H9 (cell line): ENCODE data around the gene PDLIM7. TPM values are rescaled to one million over a fixed set of nuclear protein-coding genes. Genes with fewer than 3 reads are reported as not detected.

Experiments
- DNase-seq: peaks from one replicate; pipeline ENCODE4 v3.0.0-alpha.2; 2017
- H2AFZ ChIP-seq: one replicate; pipeline ENCODE4 v1.6.1; 2013; ENCODE audit warnings: mild to moderate bottlenecking, low read length, control low read depth, moderate library complexity
- H2AK5ac ChIP-seq: 2 replicates; pipeline ENCODE4 v1.6.1; 2013; ENCODE audit warnings: low read length, control low read depth, mixed read lengths; ENCODE audit not compliant: insufficient read length
- H2BK120ac ChIP-seq: one replicate; pipeline ENCODE4 v1.6.1; 2013; ENCODE audit warnings: low read depth, mild to moderate bottlenecking, low read length, control low read depth, inconsistent platforms; ENCODE audit not compliant: poor library complexity, severe bottlenecking
- H2BK12ac ChIP-seq: 2 replicates; pipeline ENCODE4 v1.6.1; 2013; ENCODE audit warnings: low read length, control low read depth, mixed read lengths, low read depth; ENCODE audit not compliant: insufficient read length
- H2BK15ac ChIP-seq: 2 replicates; pipeline ENCODE4 v1.6.1; 2013; ENCODE audit warnings: low read depth, low read length, control low read depth
- H2BK20ac ChIP-seq: one replicate; pipeline ENCODE4 v1.6.1; 2013; ENCODE audit warnings: low read depth, mild to moderate bottlenecking, low read length, control low read depth, inconsistent platforms; ENCODE audit not compliant: poor library complexity, severe bottlenecking
- H2BK5ac ChIP-seq: 2 replicates; pipeline ENCODE4 v1.6.1; 2013; ENCODE audit warnings: low read length, control low read depth, mixed read lengths; ENCODE audit not compliant: insufficient read length
- H3K14ac ChIP-seq: 2 replicates; pipeline ENCODE4 v1.6.1; 2013; ENCODE audit warnings: low read length, control low read depth; ENCODE audit not compliant: insufficient read depth
- H3K18ac ChIP-seq: 2 replicates; pipeline ENCODE4 v1.6.1; 2013; ENCODE audit warnings: low read depth, mild to moderate bottlenecking, mixed read lengths, low read length, control low read depth; ENCODE audit not compliant: insufficient read length
- H3K23ac ChIP-seq: 2 replicates; pipeline ENCODE4 v1.6.1; 2013; ENCODE audit warnings: low read length, control low read depth, mixed read lengths, low read depth; ENCODE audit not compliant: insufficient read length
- H3K23me2 ChIP-seq: 2 replicates; pipeline ENCODE4 v1.6.1; 2013; ENCODE audit warnings: low read depth, mild to moderate bottlenecking, mixed read lengths, low read length, control low read depth; ENCODE audit not compliant: insufficient read length, poor library complexity, severe bottlenecking
- H3K27ac ChIP-seq: 2 replicates; pipeline ENCODE4 v1.5.1; 2013; ENCODE audit warnings: low read length, control low read depth, mixed read lengths, low read depth; ENCODE audit not compliant: insufficient read length
- H3K27me3 ChIP-seq: 2 replicates; pipeline ENCODE4 v1.6.1; 2013; ENCODE audit warnings: low read length, control low read depth, inconsistent platforms; ENCODE audit not compliant: insufficient read depth
- H3K4ac ChIP-seq: 2 replicates; pipeline ENCODE4 v1.6.1; 2013; ENCODE audit warnings: low read depth, mild to moderate bottlenecking, control low read depth, inconsistent platforms, low read length, moderate library complexity
- H3K4me1 ChIP-seq: 2 replicates; pipeline ENCODE4 v1.6.1; 2013; ENCODE audit warnings: low read length, control low read depth, inconsistent platforms; ENCODE audit not compliant: insufficient read depth
- H3K4me2 ChIP-seq: 2 replicates; pipeline ENCODE4 v1.6.1; 2013; ENCODE audit warnings: low read length, control low read depth, mixed read lengths; ENCODE audit not compliant: insufficient read length, insufficient read depth
- H3K56ac ChIP-seq: 2 replicates; pipeline ENCODE4 v1.6.1; 2013; ENCODE audit warnings: low read depth, mild to moderate bottlenecking, mixed read lengths, low read length, control low read depth; ENCODE audit not compliant: insufficient read length
- H3K79me1 ChIP-seq: 2 replicates; pipeline ENCODE4 v1.6.1; 2013; ENCODE audit warnings: low read depth, mild to moderate bottlenecking, moderate library complexity, low read length, control low read depth, inconsistent platforms; ENCODE audit not compliant: insufficient read depth, poor library complexity, severe bottlenecking
- H3K79me2 ChIP-seq: 2 replicates; pipeline ENCODE4 v1.6.1; 2013; ENCODE audit warnings: low read length, control low read depth, inconsistent platforms; ENCODE audit not compliant: insufficient read depth
- H3K9ac ChIP-seq: 2 replicates; pipeline ENCODE4 v1.6.1; 2013; ENCODE audit warnings: low read length, control low read depth, mixed read lengths; ENCODE audit not compliant: insufficient read length; ENCODE audit errors: extremely low read depth
- H3K9me3 ChIP-seq: one replicate; pipeline ENCODE4 v1.6.1; 2013; ENCODE audit warnings: low read depth, low read length, inconsistent platforms; ENCODE audit not compliant: control insufficient read depth
- H3T11ph ChIP-seq: one replicate; pipeline ENCODE4 v1.6.1; 2013; ENCODE audit warnings: mild to moderate bottlenecking, low read length, control low read depth, inconsistent platforms
- H4K20me1 ChIP-seq: one replicate; pipeline ENCODE4 v1.6.1; 2013; ENCODE audit not compliant: control insufficient read depth, insufficient read length, insufficient read depth
- H4K5ac ChIP-seq: 2 replicates; pipeline ENCODE4 v1.6.1; 2013; ENCODE audit warnings: low read depth, mild to moderate bottlenecking, mixed read lengths, low read length, control low read depth; ENCODE audit not compliant: insufficient read length
- H4K8ac ChIP-seq: replicated peaks from 2 replicates; pipeline ENCODE4 v1.6.1; 2013; ENCODE audit warnings: low read length, control low read depth, mixed read lengths, low read depth; ENCODE audit not compliant: insufficient read length
- H4K91ac ChIP-seq: 2 replicates; pipeline ENCODE4 v1.6.1; 2013; ENCODE audit warnings: low read depth, mild to moderate bottlenecking, moderate library complexity, mixed read lengths, low read length, control low read depth; ENCODE audit not compliant: insufficient read length
- H3K27ac Mint-ChIP-seq, 3 experiments: 2 replicates in 2 of 3; 3 replicates in 1 of 3; pipeline ENCODE4 v1.8.0; 2020 to 2021; ENCODE audit warnings: mixed read lengths in 3 of 3, mild to moderate bottlenecking in 1 of 3, moderate library complexity in 1 of 3
- H3K27me3 Mint-ChIP-seq: 2 replicates; pipeline ENCODE4 v1.8.0; 2021; ENCODE audit warnings: low read depth, mild to moderate bottlenecking, moderate library complexity, mixed read lengths
- H3K36me3 Mint-ChIP-seq, 3 experiments: 2 replicates in 2 of 3; 3 replicates in 1 of 3; pipeline ENCODE4 v1.8.0; 2020 to 2021; ENCODE audit warnings: low read depth in 3 of 3, mixed read lengths in 3 of 3; ENCODE audit not compliant: insufficient read depth in 1 of 3
- H3K4me1 Mint-ChIP-seq, 2 experiments: 2 replicates each; pipeline ENCODE4 v1.8.0; 2020; ENCODE audit warnings: mixed read lengths in 2 of 2
- H3K4me3 Mint-ChIP-seq, 2 experiments: 2 replicates in 1 of 2; 3 replicates in 1 of 2; pipeline ENCODE4 v1.8.0; 2020 to 2021; ENCODE audit warnings: mild to moderate bottlenecking in 2 of 2, mixed read lengths in 2 of 2, moderate library complexity in 1 of 2
- H3K9me3 Mint-ChIP-seq, 2 experiments: 2 replicates in 1 of 2; 3 replicates in 1 of 2; pipeline ENCODE4 v1.8.0; 2020; ENCODE audit warnings: mild to moderate bottlenecking in 2 of 2, mixed read lengths in 2 of 2, moderate library complexity in 1 of 2
- CTCF ChIP-seq: fragments of 200-600 bp; sonication (generic); conservative IDR thresholded peaks from 3 replicates; pipeline ENCODE4 v1.8.0; 2021; ENCODE audit warnings: antibody characterized with exemption, mild to moderate bottlenecking
- WGBS: extraction: QIAGEN DNeasy Blood & Tissue Kit; methylation state at CpG from one replicate; pipeline ENCODE4 v1.1.7; 2013; ENCODE audit warnings: missing lambda C conversion rate, low lambda C conversion rate, mixed read lengths; ENCODE audit not compliant: insufficient read length; ENCODE audit errors: extremely low coverage; 5-methylcytosine and 5-hydroxymethylcytosine counted together
- total RNA-seq: library from RNA; stranded (reverse); gene quantifications from 2 replicates; pipeline ENCODE4 v1.2.1, GENCODE V29; 2021

PDLIM7 gene
- total RNA-seq, 1 experiment from 2014 or later, result 137 TPM

GRCh38 chr5:177508221-177508611, 10.8 kb upstream of the PDLIM7 start:
- no peaks in the 10 kb centered on the region for H3K27me3 ChIP-seq
- no peak overlapping the region for H3T11ph ChIP-seq
- H4K5ac ChIP-seq, result no peak overlapping the region
- H3K23ac ChIP-seq, result no peak overlapping the region
- H2BK20ac ChIP-seq, result no peak overlapping the region
- H2BK15ac ChIP-seq, result no peak overlapping the region
- H2AK5ac ChIP-seq, result no peak overlapping the region
- H3K9ac ChIP-seq, result no peak overlapping the region
- no peaks in the 10 kb centered on the region; the same call in 1 of the 2 replicates for H3K27me3 Mint-ChIP-seq
- no peak overlapping the region for H3K18ac ChIP-seq
- H4K91ac ChIP-seq, result no peak overlapping the region
- H2BK12ac ChIP-seq, result no peak overlapping the region
- H3K56ac ChIP-seq, result no peak overlapping the region
- peaks cover 22 to 47% (median 38%) of the 10 kb centered on the region in 3 experiments for H3K36me3 Mint-ChIP-seq
- WGBS, result no CpG with 5 or more reads among the region's 26 CpGs
- H3K4me1 Mint-ChIP-seq, result peaks cover 18 to 20% of the 10 kb centered on the region in 2 experiments
- no peaks in the 10 kb centered on the region for H3K23me2 ChIP-seq
- no peaks in the 10 kb centered on the region for H3K9me3 Mint-ChIP-seq
- DNase-seq, result no peak
- H4K20me1 ChIP-seq, result no peaks in the 10 kb centered on the region
- H4K8ac ChIP-seq, result no peak overlapping the region
- H3K4me2 ChIP-seq, result no peak overlapping the region
- no peak overlapping the region for H2AFZ ChIP-seq
- no peaks in the 10 kb centered on the region for H3K9me3 ChIP-seq
- no peak overlapping the region for H3K14ac ChIP-seq
- H3K79me2 ChIP-seq, result no peaks in the 10 kb centered on the region
- no peaks in the 10 kb centered on the region; the same call in 1 of the 2 replicates for H3K4me1 ChIP-seq
- no peak for TF ChIP-seq CTCF
- no peak overlapping the region for H2BK5ac ChIP-seq
- no peak overlapping the region for H3K4ac ChIP-seq
- H3K27ac Mint-ChIP-seq, result no peak overlapping the region
- no peak overlapping the region for H3K4me3 Mint-ChIP-seq
- no peaks in the 10 kb centered on the region for H3K79me1 ChIP-seq
- no peak overlapping the region for H2BK120ac ChIP-seq
- H3K27ac ChIP-seq, result no peak overlapping the region
